Smooth muscle cell (in vitro differentiated cells): ENCODE results near the gene UBE4B. TPM values are rescaled to one million over a fixed set of nuclear protein-coding genes. Genes with fewer than 3 reads are reported as not detected.
A peak's percentile ranks its signal among the peaks of the same experiment; 100 is the strongest.

Source experiments
- DNase-seq: peaks from one replicate; lab custom pipeline; 2025; ENCODE audit not compliant: unreplicated experiment; lab: John Stamatoyannopoulos, UW
- H2AFZ ChIP-seq: fragments of 200-600 bp; sonication (generic); 2 replicates; pipeline ENCODE4 v1.6.0; 2016; ENCODE audit warnings: antibody characterized with exemption, low read depth, mild to moderate bottlenecking
- H3F3A ChIP-seq: fragments of 200-600 bp; sonication (generic); 2 replicates; pipeline ENCODE4 v1.6.0; 2017; ENCODE audit warnings: antibody characterized with exemption, low read depth
- H3K27ac ChIP-seq: fragments of 200-600 bp; sonication (generic); 2 replicates; pipeline ENCODE4 v1.5.1; 2016; ENCODE audit warnings: low read depth, mild to moderate bottlenecking
- H3K27me3 ChIP-seq: fragments of 200-600 bp; sonication (generic); 2 replicates; pipeline ENCODE4 v1.6.1; 2016; ENCODE audit warnings: low read depth, mild to moderate bottlenecking
- H3K36me3 ChIP-seq: fragments of 200-600 bp; sonication (generic); 2 replicates; pipeline ENCODE4 v1.5.1; 2016; ENCODE audit warnings: low read depth
- H3K4me1 ChIP-seq: fragments of 200-600 bp; sonication (generic); 2 replicates; pipeline ENCODE4 v1.5.1; 2016; ENCODE audit warnings: low read depth
- H3K4me2 ChIP-seq: fragments of 200-600 bp; sonication (generic); 2 replicates; pipeline ENCODE4 v1.6.0; 2016; ENCODE audit warnings: mild to moderate bottlenecking
- H3K4me3 ChIP-seq: fragments of 200-600 bp; sonication (generic); 2 replicates; pipeline ENCODE4 v1.5.1; 2016; ENCODE audit warnings: mild to moderate bottlenecking
- H3K79me2 ChIP-seq: fragments of 200-600 bp; sonication (generic); 2 replicates; pipeline ENCODE4 v1.6.0; 2016; ENCODE audit warnings: low read depth, mild to moderate bottlenecking
- H3K9ac ChIP-seq: fragments of 200-600 bp; sonication (generic); 2 replicates; pipeline ENCODE4 v1.6.0; 2016; ENCODE audit warnings: low read depth
- H3K9me3 ChIP-seq: fragments of 200-600 bp; sonication (generic); replicated peaks from 2 replicates; pipeline ENCODE4 v1.5.1; 2016; ENCODE audit warnings: low read depth
- H4K20me1 ChIP-seq: fragments of 200-600 bp; sonication (generic); 2 replicates; pipeline ENCODE4 v1.6.0; 2016; ENCODE audit warnings: low read depth
- CTCF ChIP-seq: fragments of 200-600 bp; sonication (generic); IDR thresholded peaks from 2 replicates; pipeline ENCODE4 v1.5.1; 2017; ENCODE audit warnings: borderline replicate concordance, mild to moderate bottlenecking, antibody characterized with exemption; ENCODE audit not compliant: insufficient read depth, poor library complexity, severe bottlenecking
- WGBS: methylation state at CpG from one replicate; pipeline ENCODE4 v1.1.7; 2016; ENCODE audit warnings: low lambda C conversion rate; 5-methylcytosine and 5-hydroxymethylcytosine counted together
- polyA plus RNA-seq: library from polyadenylated mRNA; unstranded; fragments of >200 nt; fragmentation: Nextera tagmentation; extraction: Ambion mirVana; gene quantifications from 2 replicates; pipeline ENCODE4 v1.2.1, GENCODE V29; 2016
- total RNA-seq: library from RNA; depleted of rRNA; stranded (reverse); fragments of >200 nt; gene quantifications from 2 replicates; pipeline ENCODE4 v1.2.3, GENCODE V29; 2014

UBE4B gene
- total and polyA plus RNA-seq, 2 experiments from 2014 or later = 20.9 to 54.7 TPM

GRCh38 chr1:10209905-10210810 lies 177.4 kb downstream of the UBE4B start, which contains the start of gene KIF1B:
Gene KIF1B, plus strand, starts transcription at chr1:10210570. Its CDS starts 21,759 bp downstream, at chr1:10232329.
- Histone ChIP-seq H3K4me3 (peak within 1 kb of the TSS; percentile 99), H3K9ac (peak within 1 kb of the TSS; percentile 98), H3K9me3 (no peaks in the 10 kb centered on the region), H3K36me3 (no peaks in the 10 kb centered on the region), H2AFZ (peak within 1 kb of the TSS; percentile 50), H3F3A (peaks cover 9% of the 10 kb centered on the region), H3K27ac (peak within 1 kb of the TSS; percentile 98), H3K27me3 (no peaks in the 10 kb centered on the region), H4K20me1 (peaks cover 35% of the 10 kb centered on the region), H3K79me2 (peaks cover 35% of the 10 kb centered on the region), H3K4me2 (peak within 1 kb of the TSS; percentile 100), H3K4me1 (peaks cover 24% of the 10 kb centered on the region)
- under 1% methylated on average over 77 of the region's 107 CpGs for WGBS
- peak; percentile 96 for DNase-seq
- TF ChIP-seq CTCF = peak; percentile 99

- H3F3A ChIP-seq = peaks cover 9% of the 10 kb centered on the region
- no peak for TF ChIP-seq CTCF
- 1% methylated on average over 35 of the region's 69 CpGs for WGBS
- peak; percentile 42 for DNase-seq
- H2AFZ ChIP-seq = peak overlapping the region; percentile 41
- H3K4me3 ChIP-seq = peak overlapping the region; percentile 99
- no peaks in the 10 kb centered on the region for H3K9me3 ChIP-seq
- peak overlapping the region; percentile 98 for H3K27ac ChIP-seq
- H3K79me2 ChIP-seq = peaks cover 45% of the 10 kb centered on the region
- H4K20me1 ChIP-seq = peaks cover 45% of the 10 kb centered on the region
- H3K4me2 ChIP-seq = peak overlapping the region; percentile 100
- peaks cover 24% of the 10 kb centered on the region for H3K4me1 ChIP-seq
- H3K36me3 ChIP-seq = no peaks in the 10 kb centered on the region
- H3K9ac ChIP-seq = peak overlapping the region; percentile 98
- H3K27me3 ChIP-seq = no peaks in the 10 kb centered on the region
Measured at GRCh38 chr1:10210841-10211804, 178.4 kb downstream of the UBE4B start.

GRCh38 chr1:10211805-10212410 lies 179.2 kb downstream of the UBE4B start:
- Histone ChIP-seq H3K79me2 (peaks cover 53% of the 10 kb centered on the region), H3K27ac (peak overlapping the region; percentile 98), H3F3A (peaks cover 9% of the 10 kb centered on the region), H3K4me3 (peak overlapping the region; percentile 99), H2AFZ (peak overlapping the region; percentile 41), H3K4me1 (peaks cover 24% of the 10 kb centered on the region), H3K36me3 (no peaks in the 10 kb centered on the region), H3K9me3 (no peaks in the 10 kb centered on the region), H4K20me1 (peaks cover 53% of the 10 kb centered on the region), H3K9ac (peak overlapping the region; percentile 98), H3K27me3 (no peaks in the 10 kb centered on the region), H3K4me2 (peak overlapping the region; percentile 100)
- no peak for TF ChIP-seq CTCF
- WGBS = 4% methylated on average over 11 of the region's 11 CpGs
- DNase-seq = no peak
